ENCODE measurements around the gene PIK3R6. TPM values are rescaled to one million over a fixed set of nuclear protein-coding genes. Genes with fewer than 3 reads are reported as not detected.

PIK3R6 gene
- total RNA-seq, 2 donors from 2014 or later, result 0.66 TPM; not detected in 1

DNA sequence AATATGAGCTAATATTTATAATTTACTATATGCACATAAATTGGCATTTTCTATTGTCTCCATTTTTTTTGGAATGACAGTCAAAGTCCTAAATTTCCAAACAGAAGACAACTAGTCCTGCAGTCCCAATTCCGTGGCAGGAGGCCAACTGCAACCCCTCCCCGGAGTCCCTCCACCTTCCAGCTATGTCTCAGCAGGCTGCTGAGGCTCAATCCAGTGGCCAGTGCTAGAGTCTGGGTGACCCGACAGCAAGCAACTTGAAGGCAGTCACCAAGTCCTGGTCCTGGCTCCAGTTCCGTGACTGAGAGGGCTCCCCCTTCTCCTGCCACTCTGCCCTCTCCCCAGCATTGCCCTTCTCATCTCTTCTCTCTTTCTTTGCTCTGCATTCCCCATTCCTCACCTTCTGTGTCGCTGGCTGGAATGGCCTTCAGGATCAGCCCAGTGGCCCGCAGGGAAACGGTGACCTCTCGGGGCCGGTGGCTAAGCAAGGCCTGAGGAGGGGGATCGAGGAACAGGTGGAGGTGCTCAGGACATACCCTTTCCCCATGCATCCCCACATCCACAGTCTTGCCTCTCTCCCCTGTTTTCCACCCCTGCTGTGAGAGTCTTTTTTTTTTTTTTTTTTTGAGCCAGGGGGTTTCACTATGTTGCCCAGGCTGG is 45.9 kb downstream of the PIK3R6 start:
- DNase-seq, result no peak
- no peak overlapping the region for H3K4me3 ChIP-seq
- no peaks in the 10 kb centered on the region for H3K9me3 ChIP-seq
- H3K27me3 ChIP-seq, result no peaks in the 10 kb centered on the region
- ATAC-seq, result no peak
- intact Hi-C loops (cut with DNase I), result no loop called here
- no peak overlapping the region for H3K27ac ChIP-seq
- 77 to 78% methylated on average over 10 of the region's 10 CpGs for WGBS, 2 donors
- no peaks in the 10 kb centered on the region for H3K4me1 ChIP-seq
- no peaks in the 10 kb centered on the region for H3K36me3 ChIP-seq (replicated peaks in 1 of 2; ENCODE audit: insufficient read depth in 1 of 2, low read depth in 2 of 2)
- no peak for TF ChIP-seq POLR2A (IDR thresholded peaks at IDR 0.05)
- TF ChIP-seq, protein P1, sequence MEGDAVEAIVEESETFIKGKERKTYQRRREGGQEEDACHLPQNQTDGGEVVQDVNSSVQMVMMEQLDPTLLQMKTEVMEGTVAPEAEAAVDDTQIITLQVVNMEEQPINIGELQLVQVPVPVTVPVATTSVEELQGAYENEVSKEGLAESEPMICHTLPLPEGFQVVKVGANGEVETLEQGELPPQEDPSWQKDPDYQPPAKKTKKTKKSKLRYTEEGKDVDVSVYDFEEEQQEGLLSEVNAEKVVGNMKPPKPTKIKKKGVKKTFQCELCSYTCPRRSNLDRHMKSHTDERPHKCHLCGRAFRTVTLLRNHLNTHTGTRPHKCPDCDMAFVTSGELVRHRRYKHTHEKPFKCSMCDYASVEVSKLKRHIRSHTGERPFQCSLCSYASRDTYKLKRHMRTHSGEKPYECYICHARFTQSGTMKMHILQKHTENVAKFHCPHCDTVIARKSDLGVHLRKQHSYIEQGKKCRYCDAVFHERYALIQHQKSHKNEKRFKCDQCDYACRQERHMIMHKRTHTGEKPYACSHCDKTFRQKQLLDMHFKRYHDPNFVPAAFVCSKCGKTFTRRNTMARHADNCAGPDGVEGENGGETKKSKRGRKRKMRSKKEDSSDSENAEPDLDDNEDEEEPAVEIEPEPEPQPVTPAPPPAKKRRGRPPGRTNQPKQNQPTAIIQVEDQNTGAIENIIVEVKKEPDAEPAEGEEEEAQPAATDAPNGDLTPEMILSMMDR (IDR thresholded peaks at IDR 0.05), result no peak

DNA sequence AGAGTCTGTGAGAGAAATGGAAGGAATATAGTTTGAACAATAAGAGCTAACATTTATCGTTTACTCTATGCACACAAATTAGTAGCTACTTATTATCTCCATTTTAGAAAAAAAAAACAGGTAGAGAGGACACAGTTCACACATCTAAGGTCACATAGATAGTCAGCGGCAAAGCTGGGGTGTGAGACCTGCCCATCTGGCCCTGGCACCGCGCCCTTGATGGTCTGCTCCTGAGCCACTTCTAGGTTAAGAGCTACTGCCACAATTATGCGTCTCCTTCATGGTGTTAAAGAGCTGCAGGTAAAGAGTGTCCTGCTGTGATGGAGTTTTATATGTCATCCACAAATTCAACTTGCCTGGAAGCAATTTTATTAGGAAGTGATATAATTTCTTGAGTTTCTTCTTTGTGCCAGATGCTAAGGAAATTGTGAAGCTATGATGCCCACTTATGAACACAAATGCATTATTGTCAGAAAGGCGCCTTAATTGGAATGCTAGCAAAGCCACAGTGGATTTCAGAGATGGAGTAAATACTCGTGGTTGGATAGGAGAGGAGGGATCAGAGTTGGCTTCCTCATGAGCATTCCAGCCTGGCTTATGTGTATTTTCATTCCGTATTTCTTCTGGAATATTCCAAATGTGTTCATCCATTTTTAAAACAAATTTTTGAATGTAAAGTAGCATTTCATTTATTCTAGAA is 47.0 kb downstream of the PIK3R6 start:
- Histone ChIP-seq H3K27me3 (no peaks in the 10 kb centered on the region), H3K4me3 (no peak overlapping the region), H3K27ac (no peak overlapping the region), H3K4me1 (no peaks in the 10 kb centered on the region), H3K36me3 (replicated peaks in 1 of 2; ENCODE audit: insufficient read depth in 1 of 2, low read depth in 2 of 2) (no peaks in the 10 kb centered on the region), H3K9me3 (no peaks in the 10 kb centered on the region)
- DNase-seq (no peak), ATAC-seq (no peak)
- intact Hi-C loops (cut with DNase I), result no loop called here
- no peak for TF ChIP-seq POLR2A (IDR thresholded peaks at IDR 0.05)
- TF ChIP-seq, protein P1 (IDR thresholded peaks at IDR 0.05), result no peak
- WGBS, 2 donors, result 46 to 51% methylated on average over 8 of the region's 8 CpGs

DNA sequence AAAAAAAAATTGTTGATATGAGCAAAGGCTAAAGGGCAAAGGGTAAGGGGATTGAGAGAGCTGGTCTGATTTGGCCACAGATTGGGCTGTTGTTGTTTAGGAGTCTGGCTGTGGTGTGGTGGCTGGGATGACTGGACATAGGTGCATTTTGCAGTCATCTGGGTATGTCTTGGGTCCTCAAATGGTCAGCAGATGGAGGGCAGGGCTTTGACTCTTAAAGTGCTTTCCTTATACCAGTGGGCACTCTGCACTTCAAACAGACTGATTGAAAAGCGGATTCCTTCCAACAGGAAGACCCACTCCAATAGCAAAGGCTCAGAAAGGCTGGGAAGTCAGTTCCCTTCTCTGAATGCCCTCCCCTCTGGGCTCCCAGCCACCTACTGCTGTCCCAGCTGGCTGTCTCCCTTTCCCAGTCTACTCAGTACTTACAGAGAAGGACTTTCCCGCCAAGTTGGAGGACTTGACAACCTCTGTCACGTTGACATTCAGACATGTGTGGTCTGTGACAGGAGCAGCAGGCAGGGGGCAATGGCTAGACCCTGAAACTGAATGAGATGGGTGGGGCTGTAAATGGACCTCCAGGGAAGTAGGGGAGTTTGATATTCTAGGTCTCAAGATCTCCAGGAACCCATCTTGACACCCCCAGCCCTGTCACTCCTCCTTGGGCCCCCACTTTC is 48.7 kb downstream of the PIK3R6 start:
- ATAC-seq (no peak), DNase-seq (no peak)
- H3K9me3 ChIP-seq, result no peaks in the 10 kb centered on the region
- no peaks in the 10 kb centered on the region for H3K4me1 ChIP-seq
- no peaks in the 10 kb centered on the region for H3K36me3 ChIP-seq (replicated peaks in 1 of 2; ENCODE audit: insufficient read depth in 1 of 2, low read depth in 2 of 2)
- H3K27ac ChIP-seq, result no peak overlapping the region
- no peaks in the 10 kb centered on the region for H3K27me3 ChIP-seq
- intact Hi-C loops (cut with DNase I), result no loop called here
- WGBS, 2 donors, result 43 to 72% methylated on average over 2 to 3 of the region's 3 CpGs
- no peak overlapping the region for H3K4me3 ChIP-seq
- TF ChIP-seq, protein P1 (IDR thresholded peaks at IDR 0.05), result no peak
- no peak for TF ChIP-seq POLR2A (IDR thresholded peaks at IDR 0.05)

DNA sequence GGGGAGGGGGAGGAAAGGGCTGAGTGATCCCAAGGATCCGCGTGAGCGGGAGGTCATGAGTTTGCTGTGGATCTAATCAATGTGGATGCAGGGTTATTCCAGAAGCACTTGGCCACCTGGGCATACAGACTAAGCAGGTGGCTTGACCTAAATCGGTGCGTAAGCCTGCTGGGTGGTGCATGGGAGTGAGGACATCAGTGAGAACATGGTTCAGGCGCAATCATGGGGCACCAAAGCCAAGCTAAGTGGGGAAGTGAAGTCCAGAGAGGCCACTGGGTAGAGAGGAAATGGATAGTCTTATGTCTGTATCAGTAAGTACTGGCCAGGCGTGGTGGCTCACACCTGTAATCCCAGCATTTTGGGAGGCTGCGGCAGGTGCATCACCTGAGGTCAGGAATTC is 49.4 kb downstream of the PIK3R6 start:
- Histone ChIP-seq H3K4me1 (no peaks in the 10 kb centered on the region), H3K9me3 (no peaks in the 10 kb centered on the region), H3K27me3 (no peaks in the 10 kb centered on the region), H3K27ac (no peak overlapping the region), H3K36me3 (replicated peaks in 1 of 2; ENCODE audit: insufficient read depth in 1 of 2, low read depth in 2 of 2) (no peaks in the 10 kb centered on the region), H3K4me3 (no peak overlapping the region)
- TF ChIP-seq POLR2A (IDR thresholded peaks at IDR 0.05), result no peak
- ATAC-seq (no peak), DNase-seq (no peak)
- WGBS, 2 donors, result 78 to 90% methylated on average over 7 to 8 of the region's 8 CpGs
- intact Hi-C loops (cut with DNase I), result no loop called here

DNA sequence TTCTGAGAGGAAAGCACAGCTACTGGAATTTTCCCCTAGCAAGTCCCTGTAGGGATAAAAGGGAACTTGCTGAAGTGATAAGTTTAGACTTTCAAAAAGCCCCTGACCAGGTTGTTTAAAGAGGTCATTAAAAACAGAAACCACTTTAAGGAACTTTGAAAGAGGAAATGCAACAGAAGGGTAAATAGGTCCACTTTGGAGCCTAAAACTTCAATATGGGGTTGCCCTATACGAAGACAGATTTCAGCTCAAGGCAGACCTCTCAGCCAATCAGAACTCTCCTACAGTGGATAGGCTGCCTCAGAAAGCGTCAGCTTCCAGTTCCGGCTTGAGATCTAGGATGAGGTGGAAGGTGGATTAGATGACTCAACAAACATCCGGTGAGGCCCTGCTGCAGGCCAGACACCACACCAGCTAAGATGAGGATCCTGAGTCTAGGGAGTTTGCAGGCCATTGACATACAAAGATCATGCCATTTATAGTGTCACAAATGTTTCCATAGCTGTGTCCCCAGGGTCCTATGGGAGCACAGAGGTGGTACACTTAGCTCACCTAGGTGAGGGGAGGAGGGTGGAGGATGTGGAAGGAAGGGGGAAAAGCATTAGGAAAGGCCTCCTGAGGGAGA is 60.4 kb downstream of the PIK3R6 start:
- WGBS, 2 donors, result 63 to 64% methylated on average over 4 of the region's 4 CpGs
- no peak for ATAC-seq
- no peak overlapping the region for H3K4me3 ChIP-seq
- no peaks in the 10 kb centered on the region for H3K27me3 ChIP-seq
- H3K9me3 ChIP-seq, result no peaks in the 10 kb centered on the region
- intact Hi-C loops (cut with DNase I), result no loop called here
- peak overlapping the region in 1 of 4 donors; percentile 35 for H3K27ac ChIP-seq
- no peaks in the 10 kb centered on the region for H3K4me1 ChIP-seq
- H3K36me3 ChIP-seq (replicated peaks in 1 of 2; ENCODE audit: insufficient read depth in 1 of 2, low read depth in 2 of 2), result no peaks in the 10 kb centered on the region
- TF ChIP-seq, protein P1 (IDR thresholded peaks at IDR 0.05), result no peak
- TF ChIP-seq POLR2A (IDR thresholded peaks at IDR 0.05), result no peak
- DNase-seq, result peak in 1 of 4 donors; percentile 44
